IMR-90 (cell line): ENCODE data around the gene NCCRP1. TPM values are rescaled to one million over a fixed set of nuclear protein-coding genes. Genes with fewer than 3 reads are reported as not detected.

Experiments
- ATAC-seq: fragments of 200-7000 bp; cut with Tn5 transposase; 2 replicates; pipeline ENCODE4 v1.9.1; 2020; ENCODE audit warnings: low read depth, mild to moderate bottlenecking, moderate library complexity
- BruUV-seq: library from RNA; stranded (reverse); fragments of 400-500 nt; replicated peaks from 2 replicates; lab custom pipeline; 2021; lab: Mats Ljungman, UMichigan
- CTCF ChIA-PET: fragments of 300-600 bp; formaldehyde crosslinking; extraction: SDS; loops from one replicate; lab custom pipeline; 2021; ENCODE audit warnings: antibody characterized with exemption; lab: Yijun Ruan, JAX
- POLR2A ChIA-PET: fragments of 300-600 bp; sonication (Branson Sonifier 250); formaldehyde crosslinking; loops from one replicate; lab custom pipeline; 2022; ENCODE audit warnings: antibody characterized with exemption; ENCODE audit not compliant: unreplicated experiment; lab: Charles Lee
- DNase-seq: peaks from one replicate; pipeline ENCODE4 v3.0.0; 2013
- H2AFZ ChIP-seq: replicated peaks from 2 replicates; pipeline ENCODE3; 2013; ENCODE audit warnings: low read length, mild to moderate bottlenecking; ENCODE audit not compliant: poor library complexity
- H2AK5ac ChIP-seq: 2 replicates; pipeline ENCODE4 v1.6.1; 2013; ENCODE audit warnings: low read depth, low read length, inconsistent platforms
- H2AK9ac ChIP-seq: replicated peaks from 2 replicates; pipeline ENCODE3; 2013; ENCODE audit warnings: mild to moderate bottlenecking, low read depth, low read length, moderate library complexity; ENCODE audit not compliant: poor library complexity
- H2BK120ac ChIP-seq: 2 replicates; pipeline ENCODE4 v1.6.1; 2013; ENCODE audit warnings: low read depth, low read length, inconsistent platforms
- H2BK15ac ChIP-seq: 3 replicates; pipeline ENCODE4 v1.6.1; 2013; ENCODE audit warnings: low read depth, low read length, inconsistent platforms
- H2BK20ac ChIP-seq: 2 replicates; pipeline ENCODE4 v1.6.1; 2013; ENCODE audit warnings: low read depth, mild to moderate bottlenecking, inconsistent platforms, low read length, moderate library complexity
- H2BK5ac ChIP-seq: 2 replicates; pipeline ENCODE4 v1.6.1; 2013; ENCODE audit warnings: mild to moderate bottlenecking, low read depth, low read length, inconsistent platforms; ENCODE audit not compliant: poor library complexity, severe bottlenecking
- H3K14ac ChIP-seq: replicated peaks from 2 replicates; pipeline ENCODE4 v1.6.1; 2013; ENCODE audit warnings: low read depth, low read length, inconsistent platforms
- H3K18ac ChIP-seq: 2 replicates; pipeline ENCODE4 v1.6.1; 2013; ENCODE audit warnings: low read depth, low read length, control low read depth
- H3K23ac ChIP-seq: 2 replicates; pipeline ENCODE4 v1.6.1; 2013; ENCODE audit warnings: low read depth, low read length, inconsistent platforms
- H3K27ac ChIP-seq: 2 replicates; pipeline ENCODE4 v1.5.1; 2013; ENCODE audit warnings: mild to moderate bottlenecking, control low read depth, low read length; ENCODE audit not compliant: insufficient read depth
- H3K27me3 ChIP-seq: 2 replicates; pipeline ENCODE4 v1.6.1; 2013; ENCODE audit warnings: low read length; ENCODE audit not compliant: control insufficient read depth, insufficient read depth
- H3K36me3 ChIP-seq: 2 replicates; pipeline ENCODE4 v1.6.1; 2013; ENCODE audit warnings: low read length, mixed read lengths; ENCODE audit not compliant: control insufficient read depth, insufficient read depth
- H3K4ac ChIP-seq: 2 replicates; pipeline ENCODE4 v1.6.1; 2013; ENCODE audit warnings: low read depth, low read length, inconsistent platforms
- H3K4me1 ChIP-seq: 2 replicates; pipeline ENCODE4 v1.6.1; 2013; ENCODE audit warnings: low read length, mixed read lengths; ENCODE audit not compliant: control insufficient read depth, insufficient read depth
- H3K4me2 ChIP-seq: 2 replicates; pipeline ENCODE4 v1.6.1; 2013; ENCODE audit warnings: low read depth, mild to moderate bottlenecking, control low read depth, low read length, moderate library complexity
- H3K4me3 ChIP-seq: 2 replicates; pipeline ENCODE4 v1.5.1; 2013; ENCODE audit warnings: low read depth, mild to moderate bottlenecking, control low read depth, low read length, moderate library complexity; ENCODE audit not compliant: insufficient read depth
- H3K56ac ChIP-seq: 2 replicates; pipeline ENCODE4 v1.6.1; 2013; ENCODE audit warnings: low read length, inconsistent platforms; ENCODE audit not compliant: insufficient read depth; ENCODE audit errors: extremely low read depth
- H3K79me1 ChIP-seq, 2 experiments: 2 replicates each; pipeline ENCODE4 v1.6.1; 2013; ENCODE audit warnings: low read length in 2 of 2, inconsistent platforms in 1 of 2, low read depth in 1 of 2
- H3K9ac ChIP-seq: 2 replicates; pipeline ENCODE4 v1.6.1; 2013; ENCODE audit warnings: low read depth, low read length, control low read depth
- H3K9me1 ChIP-seq: 2 replicates; pipeline ENCODE4 v1.6.1; 2013; ENCODE audit warnings: low read length, inconsistent platforms; ENCODE audit not compliant: insufficient read depth
- H3K9me3 ChIP-seq: 2 replicates; pipeline ENCODE4 v1.6.1; 2013; ENCODE audit warnings: low read length; ENCODE audit not compliant: control insufficient read depth, insufficient read depth
- H4K20me1 ChIP-seq: 2 replicates; pipeline ENCODE4 v1.6.1; 2013; ENCODE audit warnings: low read length, inconsistent platforms; ENCODE audit not compliant: insufficient read depth
- H4K5ac ChIP-seq: 2 replicates; pipeline ENCODE4 v1.6.1; 2013; ENCODE audit warnings: mild to moderate bottlenecking, low read depth, low read length, control low read depth
- H4K8ac ChIP-seq, 2 experiments: 2 replicates each; pipeline ENCODE4 v1.6.1; 2013; ENCODE audit warnings: low read depth in 2 of 2, low read length in 2 of 2, control low read depth in 1 of 2, inconsistent platforms in 1 of 2
- H4K91ac ChIP-seq: 2 replicates; pipeline ENCODE4 v1.6.1; 2013; ENCODE audit warnings: low read depth, low read length, inconsistent platforms; ENCODE audit not compliant: insufficient read depth
- USF2 ChIP-seq: fragments of 150-350 bp; IDR thresholded peaks from 2 replicates; pipeline ENCODE4 v1.6.1; 2017; ENCODE audit warnings: mild to moderate bottlenecking, antibody characterized with exemption, low read length, low read depth
- WGBS, 2 experiments: methylation state at CpG; one replicate each; pipeline versions ENCODE4 v1.1.5 to v1.1.7; 2013; ENCODE audit warnings: missing lambda C conversion rate in 2 of 2; ENCODE audit not compliant: insufficient read length in 1 of 2; ENCODE audit errors: extremely low coverage in 2 of 2; 5-methylcytosine and 5-hydroxymethylcytosine counted together
- dilution Hi-C: fragments of 300-500 bp; cut with HindIII; formaldehyde crosslinking; loops from one replicate; pipeline ENCODE4 v1.14.3; 2018; ENCODE audit warnings: low sequenced_read_pairs; ENCODE audit not compliant: unreplicated experiment
- in situ Hi-C: fragments of 300-500 bp; cut with MboI; formaldehyde crosslinking; loops from 3 replicates; pipeline ENCODE4 v1.14.3; 2019; ENCODE audit warnings: low sequenced_read_pairs, inconsistent platforms, mixed read lengths
- intact Hi-C: fragments of 100-400 bp; cut with micrococcal nuclease; formaldehyde crosslinking; loops from 2 replicates; pipeline ENCODE4 v1.10.0; 2022
- polyA plus RNA-seq, 3 experiments: library from polyadenylated mRNA; depleted of rRNA; stranded (reverse); fragments of >200 nt; gene quantifications; 2 replicates each; pipeline ENCODE4 v1.2.3, GENCODE V29; 2012; ENCODE audit warnings: low replicate concordance in 1 of 3
- total RNA-seq: library from RNA; depleted of rRNA; stranded (reverse); fragments of >200 nt; gene quantifications from 2 replicates; pipeline ENCODE4 v1.2.3, GENCODE V29; 2012

NCCRP1 gene
- total and polyA plus RNA-seq, 2 of the 4 experiments (the other 2 are of a cell fraction) = not detected

GRCh38 chr19:39164289-39164688 is 32.5 kb upstream of the NCCRP1 start:
- in situ Hi-C loops (no loop called here), intact Hi-C loops (no loop called here), dilution Hi-C loops (no loop called here)
- Histone ChIP-seq H4K91ac (no peak overlapping the region), H3K56ac (no peak overlapping the region), H3K4me2 (no peak overlapping the region), H2BK15ac (no peak overlapping the region), H2BK5ac (no peak overlapping the region), H3K27me3 (no peaks in the 10 kb centered on the region), H3K9ac (no peak overlapping the region), H4K8ac (no peak overlapping the region), H2BK120ac (no peak overlapping the region), H3K14ac (no peak overlapping the region), H3K4me1 (peaks cover 7% of the 10 kb centered on the region), H2AK5ac (no peak overlapping the region), H3K79me1 (peaks cover 21 to 74% of the 10 kb centered on the region in 2 experiments), H3K36me3 (peaks cover 4% of the 10 kb centered on the region; the same call in 1 of the 2 replicates), H3K23ac (no peak overlapping the region), H4K5ac (no peak overlapping the region), H3K27ac (no peak overlapping the region), H3K4me3 (no peak overlapping the region), H2AFZ (no peak overlapping the region), H2AK9ac (no peak overlapping the region), H4K20me1 (peaks cover 51% of the 10 kb centered on the region), H3K9me3 (no peaks in the 10 kb centered on the region), H3K9me1 (peaks cover 13% of the 10 kb centered on the region), H2BK20ac (no peak overlapping the region), H3K18ac (no peak overlapping the region), H3K4ac (no peak overlapping the region)
- CTCF ChIA-PET = no interaction called here
- DNase-seq = no peak
- no CpG with 5 or more reads among the region's 6 CpGs for WGBS, 2 experiments
- TF ChIP-seq USF2 = no peak
- BruUV-seq = no TSS peak
- POLR2A ChIA-PET = no interaction called here
- ATAC-seq = no peak
